ELR (cell line): ENCODE data around the gene PRR33.
"Not testable (repeated sequence)": the region's sequence is repeated elsewhere in the genome, so short reads cannot be mapped to it uniquely, and the experiment has no call there.

Experiments
- DNase-seq: peaks from one replicate; pipeline ENCODE4 v3.0.0-alpha.2; 2015; ENCODE audit warnings: low read depth

PRR33 gene

GRCh38 chr11:1875093-1875850 is 16.4 kb downstream of the PRR33 start:
- DNase-seq: no peak

GRCh38 chr11:1874441-1875092 is 17.1 kb downstream of the PRR33 start:
- not testable (repeated sequence) for DNase-seq

- DNase-seq: not testable (repeated sequence)
Measured at GRCh38 chr11:1873813-1874150, 17.9 kb downstream of the PRR33 start.

- DNase-seq: peak; percentile 11
Measured at GRCh38 chr11:1873048-1873812, 18.5 kb downstream of the PRR33 start.

DNA sequence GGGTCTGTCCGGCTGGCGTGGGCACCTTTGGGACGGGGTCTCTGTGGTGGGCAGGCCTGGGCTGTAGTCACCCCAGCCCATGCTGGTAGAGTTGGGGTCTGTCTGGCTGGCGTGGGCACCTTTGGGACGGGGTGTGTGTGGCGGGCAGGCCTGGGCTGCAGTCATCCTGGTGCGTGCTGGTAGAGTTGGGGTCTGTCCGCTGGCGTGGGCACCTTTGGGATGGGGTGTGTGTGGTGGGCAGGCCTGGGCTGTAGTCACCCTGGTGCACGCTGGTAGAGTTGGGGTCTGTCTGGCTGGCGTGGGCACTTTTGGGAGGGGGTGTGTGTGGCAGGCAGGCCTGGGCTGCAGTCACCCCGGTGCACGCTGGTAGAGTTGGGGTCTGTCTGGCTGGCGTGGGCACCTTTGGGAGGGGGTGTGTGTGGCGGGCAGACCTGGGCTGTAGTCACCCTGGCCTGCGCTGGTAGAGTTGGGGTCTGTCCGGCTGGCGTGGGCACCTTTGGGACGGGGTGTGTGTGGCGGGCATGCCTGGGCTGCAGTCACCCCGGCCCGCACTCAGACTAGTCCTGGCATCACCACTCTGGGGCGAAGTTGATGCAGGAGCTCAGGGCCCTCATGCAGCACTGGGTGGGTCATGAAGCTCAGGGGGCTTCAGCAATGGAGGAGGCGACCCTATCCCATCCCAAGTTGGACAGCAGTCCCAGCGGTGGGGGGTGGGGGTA is 19.3 kb downstream of the PRR33 start:
- DNase-seq: no peak

- no peak for DNase-seq
Measured at GRCh38 chr11:1871531-1871930, 20.2 kb downstream of the PRR33 start.

DNA sequence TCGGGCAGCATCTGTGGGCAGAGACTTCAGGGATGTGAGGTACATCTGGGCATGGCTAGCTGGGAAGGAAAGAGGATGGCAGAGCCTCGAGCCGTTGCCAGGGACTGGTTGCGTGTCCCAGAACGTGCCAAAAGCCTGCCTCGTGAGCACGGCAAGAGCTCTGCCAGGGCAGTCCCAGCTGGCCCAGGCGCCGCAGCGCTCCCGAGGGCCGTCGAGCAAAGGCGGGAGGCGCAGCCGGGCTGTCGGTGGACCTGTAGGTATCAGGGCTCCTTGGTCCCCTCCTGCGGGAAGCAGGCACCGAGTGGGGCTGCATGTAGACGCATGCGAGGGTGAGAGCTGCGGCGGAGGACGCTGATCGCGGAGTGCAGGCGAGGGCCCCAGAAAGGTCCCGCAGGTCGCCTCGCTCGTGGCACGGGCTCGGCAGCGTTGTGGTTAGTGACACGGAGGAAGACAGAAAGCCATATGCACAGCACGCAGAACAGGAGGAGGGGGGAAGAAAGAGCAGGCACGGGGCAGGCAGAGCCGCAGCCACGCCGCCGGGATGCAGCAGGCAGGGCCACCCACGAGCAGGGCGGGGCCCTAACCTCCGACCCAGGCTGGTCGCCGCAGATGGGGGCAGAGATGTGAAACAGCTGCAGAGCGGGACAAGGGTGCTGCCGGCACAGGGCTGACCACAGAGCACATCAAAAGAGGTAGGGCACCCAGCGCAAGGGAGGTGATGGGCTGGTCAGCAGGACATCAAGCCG is 20.8 kb downstream of the PRR33 start:
- no peak for DNase-seq

DNA sequence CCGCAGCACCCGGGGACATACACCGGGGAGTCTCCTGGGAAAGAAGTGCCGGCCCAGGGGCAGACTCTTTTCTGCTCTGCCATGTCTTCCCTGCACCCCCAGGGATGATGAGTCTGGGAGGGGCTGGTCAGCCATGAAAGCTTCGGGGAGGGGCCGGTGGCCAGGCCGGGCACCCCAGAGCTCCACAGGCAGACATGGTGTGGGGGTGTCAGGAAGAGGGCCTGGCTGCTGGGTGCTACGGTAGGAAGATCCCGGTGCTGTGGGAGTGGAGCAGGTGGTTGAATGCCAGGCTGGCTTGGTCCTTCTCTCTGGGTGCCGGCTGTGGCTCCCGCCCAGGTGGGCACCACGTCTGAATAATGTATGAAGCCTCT is 21.4 kb downstream of the PRR33 start:
- no peak for DNase-seq

DNA sequence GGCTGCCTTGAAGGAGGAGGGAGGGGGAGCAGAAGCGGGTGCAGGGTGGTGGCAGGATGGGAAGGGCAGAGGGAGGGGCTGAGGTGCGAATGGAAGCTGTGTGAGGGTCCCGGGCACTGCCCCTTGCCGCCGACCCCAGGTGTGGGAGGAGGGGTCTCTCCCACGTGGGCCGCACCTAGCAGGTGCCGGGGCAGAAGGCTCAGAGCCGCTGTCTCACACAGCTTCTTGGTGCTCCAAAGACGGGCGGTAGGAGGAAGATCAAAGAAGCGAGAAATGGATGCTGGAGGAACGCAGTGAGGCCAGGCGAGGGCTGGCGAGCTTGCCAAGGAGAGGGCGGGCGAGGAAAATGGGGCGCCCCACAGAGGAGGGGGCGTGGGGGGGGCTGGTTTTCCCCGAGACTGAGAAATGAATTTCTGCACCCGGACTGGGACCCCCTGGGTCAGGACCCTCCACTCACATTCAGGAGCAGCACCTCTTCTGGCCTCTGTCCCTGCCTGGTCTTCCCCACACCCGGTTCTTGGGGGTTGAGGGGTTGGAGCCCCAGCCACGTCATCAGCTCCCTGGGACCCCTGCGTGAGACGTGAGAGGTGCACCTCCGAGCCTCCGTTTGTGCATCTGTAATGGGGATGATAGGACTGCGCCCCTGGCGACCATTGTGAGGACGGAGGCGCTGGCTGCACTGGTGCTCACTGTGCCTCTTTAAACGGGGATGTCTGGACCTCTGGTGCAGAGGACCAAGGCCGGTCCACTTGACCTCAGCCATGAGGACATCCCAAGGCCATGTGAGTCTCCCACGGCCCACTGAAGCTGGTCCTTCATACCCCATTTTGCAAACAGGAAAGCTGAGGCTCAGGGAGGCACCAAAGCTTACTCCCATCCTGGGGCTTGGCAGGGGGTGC is 22.0 kb downstream of the PRR33 start:
- no peak for DNase-seq

DNA sequence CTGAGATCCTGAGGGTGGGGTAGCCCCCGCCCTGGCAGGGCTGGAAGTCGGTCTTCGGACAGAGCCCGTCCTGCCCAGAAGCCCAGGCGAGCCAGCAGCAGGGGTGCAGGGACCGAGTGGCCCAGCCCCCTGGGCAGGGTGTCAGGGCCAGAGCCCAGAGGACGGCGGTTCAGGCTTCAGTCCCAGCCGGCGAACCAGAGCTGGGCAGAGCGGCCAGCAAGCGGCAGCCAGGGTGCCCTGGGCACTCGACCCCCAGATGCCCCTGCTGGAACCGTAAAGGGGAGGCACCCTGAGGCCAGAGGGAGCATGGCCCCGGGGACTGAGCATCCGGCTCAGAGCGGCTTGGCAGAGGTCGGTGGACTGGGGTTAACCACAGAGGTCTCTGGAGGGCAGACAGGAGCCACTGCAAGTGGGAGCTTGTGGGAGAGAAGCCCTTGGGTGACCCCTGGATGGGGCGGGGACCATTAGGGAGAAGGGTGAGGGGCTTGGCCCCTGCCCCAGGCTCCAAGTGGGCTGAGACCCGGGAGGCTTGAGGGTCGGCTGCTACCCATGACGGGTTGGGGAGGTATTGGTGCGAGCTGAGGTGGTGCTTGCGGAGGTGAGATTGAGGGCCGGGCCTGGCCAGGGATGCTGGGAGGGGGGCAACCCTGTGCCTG is 22.9 kb downstream of the PRR33 start:
- no peak for DNase-seq

- no peak for DNase-seq
Measured at GRCh38 chr11:1868056-1868635, 23.5 kb downstream of the PRR33 start.

GRCh38 chr11:1867381-1867780 is 24.3 kb downstream of the PRR33 start:
- DNase-seq: no peak

DNA sequence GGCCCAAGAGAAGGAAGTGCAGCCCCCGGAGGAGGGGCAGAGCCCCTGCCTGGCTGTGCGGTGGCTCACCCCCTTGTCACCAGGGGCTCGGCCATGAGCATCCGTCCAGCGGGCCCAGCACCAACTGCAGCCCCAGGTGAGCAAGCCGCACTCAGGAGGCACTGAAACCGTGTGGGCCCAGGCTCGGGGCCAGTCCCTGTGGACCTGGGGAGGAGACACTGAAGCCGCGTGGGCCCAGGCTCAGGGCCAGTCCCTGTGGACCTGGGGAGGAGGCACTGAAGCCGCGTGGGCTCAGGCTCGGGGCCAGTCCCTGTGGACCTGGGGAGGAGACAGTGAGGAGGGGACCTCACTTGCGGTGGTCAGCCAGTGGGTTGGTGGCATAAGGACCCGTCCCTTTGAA is 24.9 kb downstream of the PRR33 start:
- DNase-seq: no peak

- DNase-seq: no peak
Measured at GRCh38 chr11:1866226-1866625, 25.5 kb downstream of the PRR33 start.

GRCh38 chr11:1864831-1865665 is 26.6 kb downstream of the PRR33 start:
- no peak for DNase-seq

- DNase-seq: no peak
Measured at GRCh38 chr11:1864231-1864630, 27.5 kb downstream of the PRR33 start.

DNA sequence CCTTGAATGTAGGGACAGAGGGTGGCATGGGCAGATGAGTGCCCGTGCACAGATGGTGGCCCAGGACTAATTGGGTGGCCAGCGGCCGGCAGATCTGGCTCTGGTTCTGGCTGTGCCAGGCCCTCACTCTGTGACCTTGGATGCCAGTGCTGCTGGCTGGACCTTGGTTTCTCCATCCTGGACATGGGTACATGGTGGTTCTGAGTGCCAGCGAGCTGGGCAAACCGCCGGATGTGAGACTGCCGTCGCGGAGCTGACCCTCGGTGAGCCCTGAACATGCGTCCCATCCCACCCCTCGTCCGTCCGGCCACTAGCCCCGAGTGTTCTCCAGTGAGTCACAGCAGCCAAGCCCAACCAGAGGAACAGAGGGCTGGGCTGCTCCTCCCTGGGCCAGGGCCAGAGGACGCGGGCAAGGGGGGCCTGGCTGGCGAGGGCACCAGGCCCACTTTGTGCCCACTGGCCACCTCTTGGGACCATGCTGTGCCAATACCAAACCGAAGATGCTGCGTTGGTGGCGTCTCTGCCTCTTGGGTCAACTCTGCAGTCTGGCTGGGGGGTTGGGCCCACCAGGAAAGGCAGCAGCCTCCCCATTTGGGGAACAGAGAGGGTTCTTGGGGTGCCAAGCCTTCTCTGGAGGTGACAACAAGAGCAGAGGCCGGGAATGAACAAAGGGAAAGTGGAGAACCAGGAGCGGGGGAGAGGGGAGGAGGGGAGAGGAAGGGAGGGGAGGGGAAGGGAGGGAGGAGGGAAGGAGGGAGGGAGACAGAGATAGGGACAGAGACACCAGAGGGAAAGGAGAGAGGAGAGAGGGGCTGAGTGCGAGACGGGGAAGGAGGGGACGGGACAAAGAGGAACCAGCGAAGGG is 28.1 kb downstream of the PRR33 start:
- peak; percentile 85 for DNase-seq
